SH-SY5Y (cell line): ENCODE data around the gene MEI1.

Source experiments
- GATA2 ChIP-seq: IDR thresholded peaks from 2 replicates; pipeline ENCODE4 v1.6.1; 2011; ENCODE audit warnings: mild to moderate bottlenecking, low read depth, low read length
- GATA3 ChIP-seq: IDR thresholded peaks from 2 replicates; pipeline ENCODE4 v1.6.1; 2011; ENCODE audit warnings: low read depth, mild to moderate bottlenecking, low read length, moderate library complexity

MEI1 gene

GRCh38 chr22:41752011-41752970 lies 53.0 kb downstream of the MEI1 start:
- TF ChIP-seq GATA3 (no peak), GATA2 (no peak)

GRCh38 chr22:41753984-41754383 lies 54.7 kb downstream of the MEI1 start:
- TF ChIP-seq GATA2: no peak
- TF ChIP-seq GATA3: no peak

DNA sequence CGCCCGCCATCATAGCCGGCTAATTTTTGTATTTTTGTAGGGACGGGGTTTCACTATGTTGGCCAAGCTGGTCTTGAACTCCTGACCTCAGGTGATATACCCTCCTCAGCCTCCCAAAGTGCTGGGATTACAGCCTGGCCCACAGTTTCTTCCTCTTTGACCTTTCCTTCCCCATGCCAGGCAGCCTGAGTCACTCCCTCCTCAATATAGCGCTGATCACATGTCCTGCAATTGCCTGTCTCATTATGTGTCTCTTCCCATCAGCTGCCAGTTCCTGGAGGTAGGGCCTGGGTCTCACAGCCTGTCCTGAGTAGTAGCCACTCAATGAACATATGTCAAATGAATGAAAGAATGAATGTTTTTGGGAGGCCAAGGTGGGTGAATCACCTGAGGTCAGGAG lies 58.2 kb downstream of the MEI1 start:
- TF ChIP-seq GATA2 (no peak), GATA3 (no peak)

DNA sequence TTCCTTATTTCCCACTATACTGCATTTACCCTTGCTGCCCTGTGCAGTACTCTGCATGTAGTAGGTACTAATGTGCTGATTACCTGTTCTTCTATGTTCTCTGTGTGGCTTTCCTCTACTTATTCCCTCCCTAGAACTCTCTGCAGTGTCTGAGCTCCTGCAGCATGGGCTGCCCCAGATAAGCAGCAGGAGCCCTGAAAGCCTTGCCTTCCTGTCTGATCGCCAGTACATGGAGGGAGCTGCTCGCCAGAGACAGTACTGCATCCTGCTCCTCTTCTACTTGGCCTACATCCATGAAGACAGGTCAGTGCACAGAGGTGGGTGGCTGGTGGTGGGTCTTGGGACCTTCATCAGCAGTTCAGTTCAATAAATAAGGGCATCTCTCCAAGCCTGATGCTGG lies 58.9 kb downstream of the MEI1 start:
- TF ChIP-seq GATA3 (no peak), GATA2 (no peak)

- no peak for TF ChIP-seq GATA2
- TF ChIP-seq GATA3: no peak
Measured at GRCh38 chr22:41762980-41763779, 63.9 kb downstream of the MEI1 start.

DNA sequence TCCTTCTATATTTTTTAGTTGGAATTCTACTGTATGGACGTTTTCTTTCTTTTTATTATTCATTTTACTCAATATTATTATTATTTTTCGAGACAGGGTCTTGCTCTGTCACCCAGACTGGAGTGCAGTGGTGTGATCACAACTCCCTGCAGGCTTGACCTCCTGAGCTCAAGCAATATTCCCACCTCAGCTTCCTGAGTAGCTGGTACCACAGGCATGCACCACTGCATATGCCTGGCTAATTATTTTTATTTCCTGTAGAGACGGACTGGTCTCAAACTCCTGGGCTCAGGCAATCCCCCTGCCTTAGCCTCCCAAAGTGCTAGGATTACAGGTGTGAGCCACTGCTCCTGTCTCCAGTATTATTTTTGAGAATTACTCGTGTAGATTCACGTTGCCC lies 67.2 kb downstream of the MEI1 start:
- TF ChIP-seq GATA2: no peak
- no peak for TF ChIP-seq GATA3

DNA sequence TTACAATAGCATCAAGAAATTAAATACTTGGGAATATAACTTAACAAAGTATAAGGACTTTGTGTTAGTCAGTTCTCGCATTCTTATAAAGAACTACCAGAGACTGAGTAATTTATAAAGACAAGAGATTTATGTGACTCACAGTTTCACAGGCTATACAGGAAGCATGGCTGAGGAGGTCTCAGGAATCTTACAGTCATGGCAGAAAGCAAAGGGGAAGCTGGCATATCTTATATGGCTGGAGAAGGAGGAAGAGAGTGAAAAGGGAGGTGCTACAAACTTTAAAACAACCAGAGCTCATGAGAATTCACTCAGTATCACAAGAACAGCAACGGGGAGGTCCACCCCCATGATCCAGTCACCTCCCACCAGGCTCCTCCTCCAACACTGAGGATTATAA lies 69.1 kb downstream of the MEI1 start:
- TF ChIP-seq GATA2 (no peak), GATA3 (no peak)

GRCh38 chr22:41770715-41771468 lies 71.6 kb downstream of the MEI1 start:
- TF ChIP-seq GATA2 (no peak), GATA3 (no peak)

DNA sequence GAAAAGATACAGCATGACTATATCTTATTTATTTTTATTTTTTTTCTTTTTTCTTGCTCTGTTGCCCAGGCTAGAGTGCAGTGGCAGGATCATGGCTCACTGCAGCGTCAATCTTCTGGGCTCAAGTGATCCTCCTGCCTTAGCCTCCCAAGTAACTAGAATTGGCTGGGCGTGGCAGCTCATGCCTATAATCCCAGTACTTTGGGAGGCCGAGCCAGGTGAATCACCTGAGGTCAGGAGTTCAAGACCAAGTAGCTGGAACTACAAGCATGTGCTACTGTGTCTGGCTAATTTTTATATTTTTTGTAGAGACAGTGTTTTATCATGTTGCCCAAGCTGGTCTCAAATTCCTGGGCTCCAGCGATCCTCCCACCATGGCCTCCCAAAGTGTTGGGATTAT lies 72.9 kb downstream of the MEI1 start:
- no peak for TF ChIP-seq GATA2
- TF ChIP-seq GATA3: no peak

- TF ChIP-seq GATA2 (no peak), GATA3 (no peak)
Measured at GRCh38 chr22:41772645-41773044, 73.3 kb downstream of the MEI1 start.

DNA sequence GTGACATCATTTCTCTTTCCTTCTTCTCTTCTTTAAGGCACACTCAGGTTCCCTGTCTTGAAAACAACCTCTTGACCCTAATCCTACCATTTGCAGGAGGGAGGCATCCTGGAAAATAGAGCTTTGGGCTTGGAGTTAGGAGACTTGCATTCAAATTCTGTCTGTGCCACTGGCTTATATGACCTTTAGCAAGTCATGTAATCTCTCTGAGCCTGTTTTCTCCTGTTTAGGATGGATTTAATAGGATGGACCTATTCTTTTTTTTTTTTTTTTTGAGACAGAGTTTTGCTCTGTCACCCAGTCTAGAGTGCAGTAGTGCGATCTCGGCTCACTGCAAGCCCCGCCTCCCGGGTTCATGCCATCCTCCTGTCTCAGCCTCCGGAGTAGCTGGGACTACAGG lies 76.0 kb downstream of the MEI1 start:
- no peak for TF ChIP-seq GATA2
- no peak for TF ChIP-seq GATA3

GRCh38 chr22:41775976-41776375 lies 76.7 kb downstream of the MEI1 start:
- TF ChIP-seq GATA3 (no peak), GATA2 (no peak)

GRCh38 chr22:41776381-41776780 lies 77.1 kb downstream of the MEI1 start:
- TF ChIP-seq GATA3 (no peak), GATA2 (no peak)
